ENCODE data around the gene ADAM33. TPM values are rescaled to one million over a fixed set of nuclear protein-coding genes. Genes with fewer than 3 reads are reported as not detected.
A peak's percentile ranks its signal among the peaks of the same experiment; 100 is the strongest.

The ADAM33 gene
- total and polyA plus RNA-seq, 7 donors = 2.4 to 8.9 (median 4.3) TPM

DNA sequence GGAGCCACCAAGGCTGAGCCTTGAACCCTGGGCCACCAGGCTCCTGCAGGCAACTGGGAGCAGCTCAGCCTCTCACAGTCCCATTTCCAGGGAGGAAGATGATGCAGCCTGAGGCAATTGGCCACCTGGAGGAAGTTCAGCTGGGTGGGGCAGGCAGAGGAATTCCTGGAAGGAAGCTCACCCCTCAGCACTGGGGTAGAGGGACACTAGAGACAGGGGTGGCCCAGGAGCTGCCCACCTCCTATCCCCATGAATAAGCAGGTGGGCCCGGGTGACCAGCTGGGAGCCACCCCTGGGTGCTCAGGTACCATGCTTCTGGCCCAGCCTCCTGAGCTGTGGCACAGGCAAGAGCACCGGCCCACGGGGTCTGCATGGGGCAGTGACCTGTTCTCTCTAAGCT lies 47.1 kb upstream of the ADAM33 start:
- intact Hi-C loops (cut with DNase I) = no loop called here
- 84 to 88% (median 84%) methylated on average over 3 of the region's 3 CpGs for WGBS, 3 donors
- H3K27ac ChIP-seq = no peak overlapping the region
- TF ChIP-seq, protein P1, sequence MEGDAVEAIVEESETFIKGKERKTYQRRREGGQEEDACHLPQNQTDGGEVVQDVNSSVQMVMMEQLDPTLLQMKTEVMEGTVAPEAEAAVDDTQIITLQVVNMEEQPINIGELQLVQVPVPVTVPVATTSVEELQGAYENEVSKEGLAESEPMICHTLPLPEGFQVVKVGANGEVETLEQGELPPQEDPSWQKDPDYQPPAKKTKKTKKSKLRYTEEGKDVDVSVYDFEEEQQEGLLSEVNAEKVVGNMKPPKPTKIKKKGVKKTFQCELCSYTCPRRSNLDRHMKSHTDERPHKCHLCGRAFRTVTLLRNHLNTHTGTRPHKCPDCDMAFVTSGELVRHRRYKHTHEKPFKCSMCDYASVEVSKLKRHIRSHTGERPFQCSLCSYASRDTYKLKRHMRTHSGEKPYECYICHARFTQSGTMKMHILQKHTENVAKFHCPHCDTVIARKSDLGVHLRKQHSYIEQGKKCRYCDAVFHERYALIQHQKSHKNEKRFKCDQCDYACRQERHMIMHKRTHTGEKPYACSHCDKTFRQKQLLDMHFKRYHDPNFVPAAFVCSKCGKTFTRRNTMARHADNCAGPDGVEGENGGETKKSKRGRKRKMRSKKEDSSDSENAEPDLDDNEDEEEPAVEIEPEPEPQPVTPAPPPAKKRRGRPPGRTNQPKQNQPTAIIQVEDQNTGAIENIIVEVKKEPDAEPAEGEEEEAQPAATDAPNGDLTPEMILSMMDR (IDR thresholded peaks at IDR 0.05) = no peak
- H3K4me1 ChIP-seq = no peaks in the 10 kb centered on the region
- H3K9me3 ChIP-seq = no peaks in the 10 kb centered on the region
- H3K27me3 ChIP-seq (ENCODE audit: insufficient read depth in 3 of 3, low read length in 2 of 3) = peaks cover 0 to 38% (median 4%) of the 10 kb centered on the region in 3 donors
- peak in 1 of 4 donors; percentile 26 for ATAC-seq
- H3K36me3 ChIP-seq (ENCODE audit: insufficient read depth in 1 of 2, low read depth in 1 of 2) = no peaks in the 10 kb centered on the region
- no peak overlapping the region for H3K4me3 ChIP-seq
- peak in 1 of 2 donors; percentile 38 for DNase-seq

DNA sequence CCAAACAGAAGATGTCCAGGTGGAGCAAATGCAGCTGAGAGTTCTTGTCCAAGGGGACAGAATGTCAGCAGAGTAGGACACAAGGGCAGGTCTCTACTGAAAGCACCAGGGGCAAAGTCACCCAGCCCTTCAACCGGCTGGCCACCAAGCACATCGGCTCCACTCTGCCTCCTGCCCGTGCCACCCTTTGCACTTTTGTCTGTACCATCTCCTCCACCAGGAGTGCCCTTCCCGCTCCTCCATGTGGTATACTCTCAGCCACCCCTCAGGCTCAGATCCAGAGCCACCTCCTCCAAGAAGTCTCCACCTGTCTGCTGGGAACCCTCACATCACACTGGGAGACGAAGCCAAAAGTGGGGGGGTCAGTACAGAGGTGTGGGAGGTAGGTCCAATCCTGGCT lies 46.5 kb upstream of the ADAM33 start:
- Histone ChIP-seq H3K27ac (peak overlapping the region; percentile 23), H3K4me3 (no peak overlapping the region), H3K4me1 (no peaks in the 10 kb centered on the region), H3K27me3 (ENCODE audit: insufficient read depth in 3 of 3, low read length in 2 of 3) (peaks cover 0 to 37% (median 4%) of the 10 kb centered on the region in 3 donors), H3K9me3 (no peaks in the 10 kb centered on the region), H3K36me3 (ENCODE audit: insufficient read depth in 1 of 2, low read depth in 1 of 2) (no peaks in the 10 kb centered on the region)
- intact Hi-C loops (cut with DNase I) = no loop called here
- no peak for DNase-seq
- 70 to 95% (median 79%) methylated on average over 5 of the region's 5 CpGs for WGBS, 3 donors
- TF ChIP-seq, protein P1 (IDR thresholded peaks at IDR 0.05) = no peak
- ATAC-seq = no peak

DNA sequence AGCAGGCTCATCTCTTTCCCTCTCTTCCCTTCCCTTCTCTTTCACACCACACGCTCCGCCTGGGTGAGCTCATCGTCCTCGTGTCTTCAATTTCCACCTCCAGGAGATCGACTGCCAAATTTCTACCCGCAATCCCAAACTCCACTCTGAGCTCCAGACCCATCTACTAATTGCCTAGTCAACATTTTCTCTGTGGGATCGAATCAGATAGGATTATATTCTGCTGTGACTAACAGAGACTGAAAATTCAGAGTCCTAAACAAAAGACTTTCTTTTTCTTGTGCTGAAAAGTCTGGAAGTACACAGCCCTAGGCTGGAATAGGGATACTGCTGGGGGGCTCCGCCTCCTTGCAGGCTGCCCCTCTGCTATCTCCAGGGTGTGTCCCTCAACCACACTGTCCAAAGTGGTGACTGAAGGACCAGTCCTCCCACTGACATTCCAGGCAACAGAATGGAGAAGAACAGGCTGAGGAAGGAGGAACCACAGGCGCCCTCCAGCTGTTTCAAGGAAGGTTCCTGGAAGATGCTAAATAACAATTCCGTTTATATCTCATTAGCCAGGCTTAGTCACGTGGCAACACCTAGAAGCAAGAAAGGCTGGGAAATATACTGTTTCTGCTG lies 45.7 kb upstream of the ADAM33 start:
- Histone ChIP-seq H3K4me1 (no peaks in the 10 kb centered on the region), H3K27ac (peak overlapping the region; percentile 7), H3K36me3 (ENCODE audit: insufficient read depth in 1 of 2, low read depth in 1 of 2) (no peaks in the 10 kb centered on the region), H3K9me3 (no peaks in the 10 kb centered on the region), H3K4me3 (no peak overlapping the region), H3K27me3 (ENCODE audit: insufficient read depth in 3 of 3, low read length in 2 of 3) (peaks cover 0 to 29% (median 0%) of the 10 kb centered on the region in 3 donors)
- peak in 3 of 4 donors; percentile 13 to 35 (median 27) for ATAC-seq
- DNase-seq = peak in 1 of 2 donors; percentile 39
- TF ChIP-seq, protein P1 (IDR thresholded peaks at IDR 0.05) = no peak
- intact Hi-C loops (cut with DNase I) = no loop called here
- WGBS, 3 donors = 16 to 20% (median 19%) methylated on average over 11 of the region's 11 CpGs

DNA sequence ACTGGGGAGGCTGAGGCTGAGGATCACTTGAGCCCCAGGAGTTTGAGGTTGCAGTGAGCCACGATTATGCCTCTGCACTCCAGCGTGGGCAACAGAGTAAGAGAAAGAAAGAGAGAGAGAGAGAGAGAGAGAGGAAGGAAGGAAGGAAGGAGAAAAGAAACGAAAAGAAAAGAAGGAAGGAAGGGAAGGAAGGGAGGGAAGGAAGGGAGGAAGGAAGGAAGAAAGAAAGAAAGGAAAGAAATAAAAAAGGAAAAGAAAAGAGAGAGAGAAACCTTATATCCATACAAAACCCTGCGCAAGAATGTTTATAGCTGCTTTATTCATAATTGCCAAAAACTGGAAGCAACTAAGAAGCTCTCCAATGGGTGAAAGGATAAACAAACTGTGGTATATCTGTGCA lies 42.5 kb upstream of the ADAM33 start:
- Histone ChIP-seq H3K4me1 (no peaks in the 10 kb centered on the region), H3K27ac (no peak overlapping the region), H3K36me3 (ENCODE audit: insufficient read depth in 1 of 2, low read depth in 1 of 2) (no peaks in the 10 kb centered on the region), H3K4me3 (no peak overlapping the region), H3K27me3 (ENCODE audit: insufficient read depth in 3 of 3, low read length in 2 of 3) (peaks cover 0 to 18% (median 0%) of the 10 kb centered on the region in 3 donors), H3K9me3 (no peaks in the 10 kb centered on the region)
- no peak for DNase-seq
- intact Hi-C loops (cut with DNase I) = no loop called here
- TF ChIP-seq, protein P1 (IDR thresholded peaks at IDR 0.05) = no peak
- 69 to 70% (median 69%) methylated on average over 3 to 4 of the region's 4 CpGs for WGBS, 3 donors
- no peak for ATAC-seq

DNA sequence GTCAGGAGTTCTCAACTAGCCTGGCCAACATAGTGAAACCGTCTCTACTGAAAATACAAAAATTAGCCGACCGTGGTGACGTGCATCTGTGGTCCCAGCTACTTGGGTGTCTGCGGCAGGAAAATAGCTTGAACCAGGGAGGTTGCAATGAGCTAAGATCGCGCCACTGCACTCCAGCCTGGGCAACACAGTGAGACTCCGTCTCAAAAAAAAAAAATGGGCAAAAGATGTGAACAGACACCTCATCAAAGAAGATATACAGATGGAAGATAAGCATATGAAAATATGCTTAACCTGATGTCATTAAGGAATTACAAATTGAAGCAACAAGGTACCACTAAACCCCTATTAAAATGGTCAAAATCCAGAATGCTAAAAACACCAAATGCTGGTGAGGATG lies 41.5 kb upstream of the ADAM33 start:
- Histone ChIP-seq H3K27ac (no peak overlapping the region), H3K27me3 (ENCODE audit: insufficient read depth in 3 of 3, low read length in 2 of 3) (peaks cover 0 to 10% (median 0%) of the 10 kb centered on the region in 3 donors), H3K4me1 (no peaks in the 10 kb centered on the region), H3K4me3 (no peak overlapping the region), H3K9me3 (no peaks in the 10 kb centered on the region), H3K36me3 (ENCODE audit: insufficient read depth in 1 of 2, low read depth in 1 of 2) (no peaks in the 10 kb centered on the region)
- intact Hi-C loops (cut with DNase I) = no loop called here
- 88 to 95% (median 95%) methylated on average over 8 of the region's 8 CpGs for WGBS, 3 donors
- TF ChIP-seq, protein P1 (IDR thresholded peaks at IDR 0.05) = no peak
- no peak for DNase-seq
- no peak for ATAC-seq

Measured in psoas muscle (tissue), 8 donors.